Measurements from ENCODE around the gene LOXHD1.

The LOXHD1 gene

GRCh38 chr18:46574000-46574742, 82.8 kb downstream of the LOXHD1 start:
- no peak for DNase-seq (ENCODE audit: low read depth)

- DNase-seq (ENCODE audit: low read depth), result no peak
These were observed 83.9 kb downstream of the LOXHD1 start for GRCh38 chr18:46573156-46573555.

- no peak for DNase-seq (ENCODE audit: low read depth)
These were observed 85.3 kb downstream of the LOXHD1 start for GRCh38 chr18:46571756-46572155.

- DNase-seq (ENCODE audit: low read depth), result no peak
These were observed 86.4 kb downstream of the LOXHD1 start for GRCh38 chr18:46570666-46571065.

- no peak for DNase-seq (ENCODE audit: low read depth)
These were observed 86.9 kb downstream of the LOXHD1 start for GRCh38 chr18:46570134-46570533.

GRCh38 chr18:46569211-46569610, 87.8 kb downstream of the LOXHD1 start:
- no peak for DNase-seq (ENCODE audit: low read depth)

- no peak for DNase-seq (ENCODE audit: low read depth)
These were observed 89.8 kb downstream of the LOXHD1 start for GRCh38 chr18:46567196-46567595.

GRCh38 chr18:46566111-46566510, 90.9 kb downstream of the LOXHD1 start:
- no peak for DNase-seq (ENCODE audit: low read depth)

GRCh38 chr18:46565256-46565655, 91.8 kb downstream of the LOXHD1 start:
- DNase-seq (ENCODE audit: low read depth), result no peak

- no peak for DNase-seq (ENCODE audit: low read depth)
These were observed 93.7 kb downstream of the LOXHD1 start for GRCh38 chr18:46563317-46563716.

- DNase-seq (ENCODE audit: low read depth), result no peak
These were observed 94.3 kb downstream of the LOXHD1 start for GRCh38 chr18:46562674-46563192.

- no peak for DNase-seq (ENCODE audit: low read depth)
These were observed 96.4 kb downstream of the LOXHD1 start for GRCh38 chr18:46560671-46561045.

GRCh38 chr18:46559946-46560670, 96.9 kb downstream of the LOXHD1 start:
- DNase-seq (ENCODE audit: low read depth), result no peak

GRCh38 chr18:46559296-46559695, 97.7 kb downstream of the LOXHD1 start:
- DNase-seq (ENCODE audit: low read depth), result no peak

GRCh38 chr18:46556590-46557206, 100.3 kb downstream of the LOXHD1 start:
- no peak for DNase-seq (ENCODE audit: low read depth)

GRCh38 chr18:46555724-46556123, 101.3 kb downstream of the LOXHD1 start:
- DNase-seq (ENCODE audit: low read depth), result no peak

GRCh38 chr18:46555213-46555612, 101.8 kb downstream of the LOXHD1 start:
- no peak for DNase-seq (ENCODE audit: low read depth)

- DNase-seq (ENCODE audit: low read depth), result no peak
These were observed 102.5 kb downstream of the LOXHD1 start for GRCh38 chr18:46554406-46555080.

GRCh38 chr18:46550609-46551008, 106.4 kb downstream of the LOXHD1 start:
- DNase-seq (ENCODE audit: low read depth), result no peak

GRCh38 chr18:46547520-46547919, 109.5 kb downstream of the LOXHD1 start:
- no peak for DNase-seq (ENCODE audit: low read depth)

GRCh38 chr18:46546111-46546640, 110.8 kb downstream of the LOXHD1 start:
- no peak for DNase-seq (ENCODE audit: low read depth)

GRCh38 chr18:46542545-46542944, 114.5 kb downstream of the LOXHD1 start:
- DNase-seq (ENCODE audit: low read depth), result no peak

Measured in stimulated activated CD4-positive, alpha-beta T cell treated with anti-CD3 and anti-CD28 coated beads, Interleukin-2, amount 100 ng/mL, for 4 hours (primary cell).